HG03520 (cell line): ENCODE data around the gene FSCB.
"Not testable (repeated sequence)": the region's sequence is repeated elsewhere in the genome, so short reads cannot be mapped to it uniquely, and the experiment has no call there.

Source experiments
- ATAC-seq: cut with Tn5 transposase; IDR thresholded peaks from one replicate; pipeline ENCODE4 v1.9.1; 2021; ENCODE audit warnings: mild to moderate bottlenecking, moderate library complexity; ENCODE audit not compliant: unreplicated experiment

The FSCB gene, protein sequence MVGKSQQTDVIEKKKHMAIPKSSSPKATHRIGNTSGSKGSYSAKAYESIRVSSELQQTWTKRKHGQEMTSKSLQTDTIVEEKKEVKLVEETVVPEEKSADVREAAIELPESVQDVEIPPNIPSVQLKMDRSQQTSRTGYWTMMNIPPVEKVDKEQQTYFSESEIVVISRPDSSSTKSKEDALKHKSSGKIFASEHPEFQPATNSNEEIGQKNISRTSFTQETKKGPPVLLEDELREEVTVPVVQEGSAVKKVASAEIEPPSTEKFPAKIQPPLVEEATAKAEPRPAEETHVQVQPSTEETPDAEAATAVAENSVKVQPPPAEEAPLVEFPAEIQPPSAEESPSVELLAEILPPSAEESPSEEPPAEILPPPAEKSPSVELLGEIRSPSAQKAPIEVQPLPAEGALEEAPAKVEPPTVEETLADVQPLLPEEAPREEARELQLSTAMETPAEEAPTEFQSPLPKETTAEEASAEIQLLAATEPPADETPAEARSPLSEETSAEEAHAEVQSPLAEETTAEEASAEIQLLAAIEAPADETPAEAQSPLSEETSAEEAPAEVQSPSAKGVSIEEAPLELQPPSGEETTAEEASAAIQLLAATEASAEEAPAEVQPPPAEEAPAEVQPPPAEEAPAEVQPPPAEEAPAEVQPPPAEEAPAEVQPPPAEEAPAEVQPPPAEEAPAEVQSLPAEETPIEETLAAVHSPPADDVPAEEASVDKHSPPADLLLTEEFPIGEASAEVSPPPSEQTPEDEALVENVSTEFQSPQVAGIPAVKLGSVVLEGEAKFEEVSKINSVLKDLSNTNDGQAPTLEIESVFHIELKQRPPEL

DNA sequence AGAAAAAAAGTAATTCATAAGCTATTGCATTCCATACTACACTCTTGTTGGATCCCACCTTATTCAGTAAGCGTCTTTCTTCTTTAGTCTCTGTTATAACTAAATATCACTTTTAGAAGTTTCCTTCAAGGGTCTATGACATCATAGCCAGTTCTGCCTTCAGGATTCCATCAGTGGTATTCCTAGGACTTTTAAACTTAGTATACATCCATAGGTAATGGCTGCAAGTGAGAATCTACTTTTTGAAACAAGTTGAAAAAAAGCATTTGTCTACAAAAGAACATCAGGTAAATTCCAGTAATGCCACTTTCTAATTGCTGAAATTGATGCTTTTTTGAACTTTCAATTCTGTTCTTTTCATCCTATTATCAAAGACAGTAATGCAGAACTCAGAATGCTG lies at the start of gene FSCB:
Gene FSCB (minus strand): TSS at position 101 of the 400 bp plus-strand sequence. CDS start 296 bp downstream, outside the sequence.
- ATAC-seq = no peak

DNA sequence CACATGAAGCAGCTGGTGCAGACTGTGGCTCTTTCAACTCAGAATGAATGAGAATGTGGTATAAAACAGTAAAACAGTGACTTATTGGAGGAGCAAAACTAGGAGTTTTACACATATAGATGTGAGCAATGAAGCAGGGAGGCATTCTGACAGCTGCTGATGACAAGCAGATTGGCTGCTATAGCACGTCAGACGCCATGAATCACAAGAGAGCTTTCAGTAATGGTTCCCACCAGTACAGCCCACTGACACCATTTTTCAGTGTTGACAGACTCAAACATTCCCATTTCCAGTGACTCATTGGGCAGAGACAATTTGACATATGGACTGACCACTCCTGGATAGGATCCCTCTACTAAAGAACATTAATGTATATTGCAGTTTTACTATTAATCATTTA lies 24.6 kb upstream of the FSCB start:
- no peak for ATAC-seq

DNA sequence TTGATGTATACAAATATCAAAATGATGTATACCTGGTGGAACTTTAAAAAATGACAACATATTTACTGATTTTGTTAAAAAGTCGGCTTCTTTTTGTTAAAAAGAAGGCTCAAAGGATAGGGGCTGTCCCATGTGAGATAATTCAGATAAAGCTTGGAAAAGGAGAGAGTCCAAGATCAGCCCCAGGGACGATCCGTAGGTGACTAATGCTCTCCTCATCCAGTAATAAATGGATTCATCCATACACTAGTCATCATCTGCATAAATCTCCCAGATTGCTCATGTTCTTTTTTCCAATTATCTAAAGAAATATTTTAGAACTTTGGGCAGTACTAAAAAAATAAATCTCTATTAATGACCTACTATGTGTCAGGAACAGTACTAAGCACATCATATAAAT lies 23.4 kb upstream of the FSCB start:
- ATAC-seq = no peak

DNA sequence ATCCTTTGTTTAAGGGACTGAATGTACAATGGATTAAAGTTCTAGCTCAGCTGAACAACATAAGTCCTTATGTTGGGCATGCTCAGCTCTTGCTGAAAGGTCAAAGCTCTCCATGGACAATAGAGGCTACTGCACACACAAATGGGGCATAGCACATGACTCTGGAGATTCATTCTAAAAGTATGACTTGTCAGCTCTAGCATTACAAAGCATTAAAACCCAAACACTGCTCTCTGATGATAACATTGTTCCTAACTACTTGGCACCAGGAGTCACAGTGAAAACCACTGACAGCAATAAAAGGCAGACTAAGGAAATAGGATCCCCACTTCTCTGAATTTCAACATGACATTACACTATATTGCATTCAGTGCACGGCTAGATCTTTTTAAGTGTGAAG lies 21.9 kb upstream of the FSCB start:
- ATAC-seq = no peak

DNA sequence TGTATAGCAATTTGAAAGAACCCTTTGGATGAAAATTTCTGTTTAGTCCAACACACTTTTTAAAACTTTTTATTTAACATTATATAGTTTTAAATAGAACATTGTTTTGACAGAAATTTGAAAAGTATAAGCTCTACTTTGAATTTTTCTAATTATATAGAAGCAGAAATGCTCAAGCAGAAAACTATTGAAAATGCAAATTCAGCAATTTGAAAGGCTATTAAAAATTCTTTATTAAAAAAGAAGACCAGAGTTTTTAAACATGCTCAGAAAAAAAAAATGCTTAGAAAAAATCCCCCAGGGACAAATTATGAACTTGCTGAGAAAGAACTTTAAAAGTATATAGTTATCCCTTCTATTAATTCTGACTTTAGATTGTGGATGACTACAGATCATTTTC lies 21.1 kb upstream of the FSCB start:
- no peak for ATAC-seq

DNA sequence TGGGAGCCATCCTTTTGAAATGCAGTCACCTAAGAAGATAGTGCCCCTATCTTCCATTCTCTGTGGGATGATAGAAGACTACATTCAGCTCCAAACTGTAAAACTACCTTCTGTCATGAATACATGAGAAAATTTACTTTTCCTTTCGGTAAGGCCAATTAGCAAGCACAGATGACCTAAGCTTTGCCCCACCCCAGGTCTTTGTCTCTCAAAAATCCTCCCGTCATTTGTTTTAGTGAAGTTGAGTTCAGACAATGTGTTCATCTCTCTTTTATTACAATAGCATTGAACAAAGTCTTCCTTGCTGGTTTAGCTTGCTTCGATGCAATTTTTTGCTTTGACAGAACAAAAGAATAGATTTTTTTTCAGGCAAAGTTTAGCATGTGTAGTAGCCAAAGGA lies 18.2 kb upstream of the FSCB start:
- ATAC-seq = no peak

DNA sequence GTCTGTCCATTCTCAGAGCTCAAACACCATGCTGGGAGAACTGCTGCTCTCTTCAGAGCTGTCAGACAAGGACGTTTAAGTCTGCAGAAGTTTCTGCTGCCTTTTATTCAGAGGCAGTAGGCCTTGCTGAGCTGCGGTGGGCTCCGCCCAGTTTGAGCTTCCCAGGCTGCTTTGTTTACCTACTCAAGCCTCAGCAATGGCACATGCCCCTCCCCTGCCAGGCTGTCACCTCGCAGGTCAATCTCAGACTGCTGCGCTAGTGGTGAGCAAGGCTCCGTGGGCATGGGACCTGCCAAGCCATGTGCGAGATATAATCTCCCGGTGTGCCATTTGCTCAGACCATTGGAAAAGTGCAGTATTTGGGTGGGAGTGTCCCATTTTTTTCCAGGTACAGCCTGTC lies 8.6 kb upstream of the FSCB start:
- not testable (repeated sequence) for ATAC-seq

DNA sequence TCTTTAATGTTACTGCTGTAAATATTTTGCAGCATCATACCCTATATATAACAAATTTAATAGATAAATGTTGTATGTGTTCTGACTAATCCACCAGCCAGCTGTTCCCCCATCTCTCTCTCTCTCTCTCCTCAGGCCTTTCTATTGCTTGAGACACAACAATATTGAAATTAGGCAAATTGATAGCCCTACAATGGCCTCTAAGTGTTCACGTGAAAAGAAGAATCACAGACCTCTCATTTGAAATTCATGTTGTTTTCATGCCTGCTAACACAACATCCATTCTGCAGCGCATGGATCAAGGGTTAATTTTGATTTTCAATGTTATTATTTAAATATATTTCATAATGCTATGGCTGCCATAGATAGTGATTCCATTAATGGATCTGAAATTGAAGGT lies 1.8 kb upstream of the FSCB start:
- ATAC-seq = no peak

DNA sequence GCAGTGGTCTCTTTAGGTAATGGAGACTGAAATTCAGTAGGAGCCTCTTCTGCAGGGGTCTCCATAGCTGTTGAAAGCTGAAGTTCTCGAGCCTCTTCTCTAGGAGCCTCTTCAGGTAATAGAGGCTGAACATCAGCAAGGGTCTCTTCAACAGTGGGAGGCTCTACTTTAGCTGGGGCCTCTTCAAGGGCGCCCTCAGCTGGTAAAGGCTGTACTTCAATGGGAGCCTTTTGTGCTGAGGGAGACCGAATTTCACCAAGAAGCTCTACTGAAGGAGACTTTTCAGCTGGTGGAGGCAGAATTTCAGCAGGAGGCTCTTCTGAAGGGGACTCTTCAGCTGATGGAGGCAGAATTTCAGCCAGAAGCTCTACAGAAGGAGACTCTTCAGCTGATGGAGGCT lies 1.5 kb downstream of the FSCB start:
- no peak for ATAC-seq

DNA sequence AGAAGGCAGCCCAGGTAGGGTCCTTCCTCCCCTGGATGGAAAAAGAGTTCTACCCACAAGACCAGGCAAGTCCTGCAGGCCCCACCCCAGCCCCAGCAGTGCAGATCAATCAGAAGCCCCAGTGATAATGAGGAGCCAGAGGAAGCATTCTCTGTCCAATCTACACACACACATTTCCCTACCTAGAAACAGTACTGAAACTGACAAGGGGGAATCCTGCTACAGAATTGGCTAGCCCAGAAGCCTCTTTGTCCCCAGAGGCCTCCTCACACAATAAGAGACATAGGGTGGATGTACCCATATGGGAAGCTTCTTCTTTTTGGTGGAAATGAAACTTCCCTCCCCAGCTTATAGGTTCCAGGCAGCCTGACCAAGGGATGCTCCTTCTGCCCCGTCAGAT lies 9.9 kb downstream of the FSCB start:
- ATAC-seq = no peak

DNA sequence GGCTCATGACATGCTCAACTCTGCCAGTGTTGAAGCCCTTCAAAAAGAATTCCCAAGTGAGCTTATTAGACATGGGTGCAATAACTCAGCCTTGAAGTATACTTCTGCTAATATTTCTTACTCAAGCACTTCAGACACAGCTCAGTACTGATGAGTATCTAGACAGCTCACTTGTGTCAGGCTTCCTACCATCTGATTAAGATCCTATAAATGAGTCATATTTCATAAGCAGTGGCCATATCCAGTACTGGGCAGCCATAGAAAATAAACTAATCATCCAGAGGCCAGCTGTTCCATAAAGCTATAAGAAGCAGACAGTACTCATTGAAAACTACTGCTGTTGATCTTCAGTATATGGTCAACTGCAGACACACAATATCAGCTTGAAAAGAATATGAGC lies 12.9 kb downstream of the FSCB start:
- ATAC-seq = no peak

DNA sequence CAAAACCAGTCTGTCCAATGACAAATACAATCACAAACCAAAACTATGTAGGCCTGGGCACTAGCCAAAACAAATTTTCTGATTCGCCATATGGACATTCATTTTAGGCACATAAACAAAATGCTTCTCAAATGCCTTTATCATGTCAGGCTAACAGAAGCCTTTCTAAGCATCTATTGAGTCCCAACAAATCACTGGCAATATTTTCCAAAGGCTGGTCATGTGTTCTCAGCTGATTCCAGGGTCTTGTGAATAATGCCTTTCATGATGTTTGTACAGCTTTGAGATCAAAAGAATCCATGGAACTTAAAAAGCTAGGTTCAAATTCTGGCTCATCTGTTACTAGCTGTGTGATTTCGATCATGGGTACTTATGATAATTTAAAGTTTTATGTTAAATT lies 16.1 kb downstream of the FSCB start:
- no peak for ATAC-seq

DNA sequence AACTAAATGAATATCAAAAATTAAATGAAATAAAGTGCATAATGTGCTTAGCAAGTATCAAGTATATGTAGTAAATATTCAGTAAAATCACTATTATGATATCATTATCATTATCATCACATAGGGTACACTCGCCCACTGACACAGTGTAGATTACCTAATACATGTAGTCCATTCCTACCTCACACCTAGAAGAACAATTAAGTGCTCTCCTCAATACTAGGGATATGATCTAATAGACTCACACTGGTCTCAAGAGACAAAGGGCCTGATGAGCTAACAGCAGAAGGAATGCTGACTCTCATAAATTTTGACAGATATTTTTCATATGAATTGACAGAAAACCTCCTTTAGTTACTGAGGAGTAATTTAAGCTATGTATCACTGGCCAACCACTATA lies 29.1 kb downstream of the FSCB start:
- ATAC-seq = no peak

DNA sequence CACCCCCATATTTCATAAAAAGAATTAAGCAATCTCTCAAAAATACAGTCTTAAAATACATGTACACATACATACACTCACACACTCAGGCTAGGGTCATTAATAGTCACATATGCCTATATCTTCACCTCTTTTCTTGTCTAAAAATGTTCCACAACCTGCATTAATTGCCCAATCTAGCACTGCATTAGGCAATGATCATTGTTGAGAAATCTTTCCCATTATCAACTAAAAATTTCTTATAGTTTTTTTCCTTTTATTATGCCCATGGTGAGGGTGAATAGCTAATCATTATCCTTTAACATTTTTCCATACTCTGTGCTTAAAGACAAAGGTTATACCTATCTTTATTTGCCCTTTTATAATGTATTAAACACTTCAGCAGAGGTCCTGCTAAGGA lies 38.3 kb downstream of the FSCB start:
- ATAC-seq = no peak

DNA sequence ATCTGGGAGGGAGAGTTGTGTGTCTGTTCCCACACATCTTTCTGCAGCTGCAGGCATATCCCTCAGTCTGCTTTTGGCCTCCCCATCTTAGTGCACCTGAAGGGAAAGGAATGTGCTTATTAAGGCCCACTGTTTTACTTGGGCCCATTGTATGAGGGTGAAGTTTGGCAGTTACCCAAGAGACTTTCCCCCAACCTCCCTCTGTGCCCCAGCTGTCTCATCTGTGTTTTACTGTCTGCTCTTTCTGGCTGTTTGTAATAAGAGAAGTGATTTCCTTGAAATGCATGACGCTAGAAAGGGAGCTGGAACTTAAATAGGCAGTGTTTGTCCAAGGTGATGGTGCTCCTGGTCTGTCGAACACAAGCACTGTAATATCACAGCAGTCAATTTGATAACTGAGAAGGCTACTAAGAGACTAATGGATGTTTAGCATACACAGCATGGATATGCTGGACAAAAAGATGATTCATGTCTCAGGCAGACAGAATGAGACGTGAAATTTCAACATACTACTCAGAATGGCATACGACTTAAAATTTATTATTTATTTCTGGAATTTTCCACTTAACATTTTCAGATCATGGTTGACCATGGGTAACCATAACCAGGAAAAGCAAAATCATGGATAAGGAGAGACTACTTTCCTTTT lies 43.6 kb downstream of the FSCB start:
- ATAC-seq = no peak

DNA sequence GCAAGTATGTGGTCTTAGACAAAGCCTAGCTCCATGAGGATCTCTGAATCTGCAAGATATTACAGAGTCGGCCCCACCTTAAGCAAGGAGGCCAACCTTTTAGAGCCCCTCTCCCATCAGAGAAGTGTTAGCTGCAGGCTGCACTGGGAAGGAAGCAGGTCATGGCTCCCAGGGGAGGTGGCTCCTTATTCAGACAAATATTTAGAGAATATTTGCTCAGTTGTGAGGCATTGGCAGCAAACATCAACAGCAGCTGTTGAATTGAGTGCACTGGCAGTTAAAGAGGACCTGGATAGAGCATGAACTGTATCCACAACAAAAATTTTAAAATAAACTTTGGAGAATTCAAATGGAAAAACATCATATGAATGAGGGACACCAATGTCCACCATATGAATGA lies 44.7 kb downstream of the FSCB start:
- no peak for ATAC-seq

DNA sequence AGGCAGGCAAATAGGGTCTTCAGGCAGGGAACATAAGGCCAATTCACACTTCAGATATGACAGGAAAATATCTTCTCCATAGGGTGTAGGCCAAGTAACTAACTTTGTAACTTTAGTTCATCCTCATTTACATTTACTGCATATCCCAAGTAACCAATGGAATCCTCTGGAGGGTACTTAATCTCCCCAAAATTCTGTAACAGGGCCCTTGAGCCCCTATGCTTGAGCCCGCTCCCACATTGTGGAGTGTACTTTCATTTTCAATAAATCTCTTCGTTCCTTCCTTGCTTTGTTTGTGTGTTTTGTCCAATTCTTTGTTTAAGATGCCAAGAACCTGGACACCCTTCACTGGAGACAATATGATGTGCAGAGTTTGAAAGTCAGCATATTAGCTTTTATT lies 45.3 kb downstream of the FSCB start:
- ATAC-seq = no peak
